HEK293 (cell line): ENCODE results near the gene KCNK7.

ENCODE experiments used
- BCL11B ChIP-seq: fragments of 450-650 bp; formaldehyde crosslinking; IDR thresholded peaks from 2 replicates; pipeline ENCODE4 v1.5.1; 2016; ENCODE audit warnings: low read depth, missing biosample characterization, missing genetic modification characterization
- KLF9 ChIP-seq: fragments of 450-650 bp; formaldehyde crosslinking; IDR thresholded peaks from 2 replicates; pipeline ENCODE4 v1.5.1; 2016; ENCODE audit warnings: missing biosample characterization, missing genetic modification characterization, low read depth
- REST ChIP-seq: fragments of 450-650 bp; formaldehyde crosslinking; IDR thresholded peaks from 2 replicates; pipeline ENCODE4 v1.5.1; 2016; ENCODE audit warnings: missing biosample characterization, missing genetic modification characterization
- SP2 ChIP-seq: fragments of 450-650 bp; formaldehyde crosslinking; IDR thresholded peaks from 2 replicates; pipeline ENCODE4 v1.5.1; 2016; ENCODE audit warnings: missing biosample characterization, missing genetic modification characterization
- YY1 ChIP-seq: fragments of 450-650 bp; formaldehyde crosslinking; IDR thresholded peaks from 2 replicates; pipeline ENCODE4 v1.5.1; 2018; ENCODE audit warnings: missing biosample characterization, missing genetic modification characterization
- ZBTB1 ChIP-seq: fragments of 450-650 bp; formaldehyde crosslinking; IDR thresholded peaks from 2 replicates; pipeline ENCODE4 v1.5.1; 2016; ENCODE audit warnings: missing biosample characterization, missing genetic modification characterization
- ZBTB20 ChIP-seq: fragments of 450-650 bp; formaldehyde crosslinking; IDR thresholded peaks from 2 replicates; pipeline ENCODE4 v1.5.1; 2016; ENCODE audit warnings: missing biosample characterization, missing genetic modification characterization
- ZFP37 ChIP-seq: fragments of 450-650 bp; formaldehyde crosslinking; IDR thresholded peaks from 2 replicates; pipeline ENCODE4 v1.5.1; 2016; ENCODE audit warnings: missing biosample characterization, missing genetic modification characterization
- ZNF140 ChIP-seq: fragments of 450-650 bp; formaldehyde crosslinking; IDR thresholded peaks from 2 replicates; pipeline ENCODE4 v1.5.1; 2016; ENCODE audit warnings: missing biosample characterization, missing genetic modification characterization
- ZNF23 ChIP-seq: fragments of 450-650 bp; formaldehyde crosslinking; IDR thresholded peaks from 2 replicates; pipeline ENCODE4 v1.5.1; 2016; ENCODE audit warnings: missing biosample characterization, missing genetic modification characterization, borderline replicate concordance
- ZNF280D ChIP-seq: fragments of 450-650 bp; formaldehyde crosslinking; IDR thresholded peaks from 2 replicates; pipeline ENCODE4 v1.5.1; 2016; ENCODE audit warnings: missing biosample characterization, missing genetic modification characterization
- ZNF558 ChIP-seq: fragments of 450-650 bp; formaldehyde crosslinking; IDR thresholded peaks from 2 replicates; pipeline ENCODE4 v1.5.1; 2016; ENCODE audit warnings: missing biosample characterization, missing genetic modification characterization
- TF ChIP-seq, protein P1 (sequence below): fragments of 450-650 bp; formaldehyde crosslinking; IDR thresholded peaks from 2 replicates; pipeline ENCODE4 v1.5.1; 2016; ENCODE audit warnings: missing biosample characterization, missing genetic modification characterization
- TF ChIP-seq, protein P2 (sequence below): fragments of 450-650 bp; formaldehyde crosslinking; IDR thresholded peaks from 2 replicates; pipeline ENCODE4 v1.5.1; 2016; ENCODE audit warnings: missing biosample characterization, missing genetic modification characterization

GRCh38 chr11:65630215-65630614 lies 34.6 kb upstream of the KCNK7 start:
- TF ChIP-seq ZNF23 (no peak), BCL11B (tag by site-specific recombination) (no peak), KLF9 (no peak), ZNF280D (no peak), YY1 (no peak), ZBTB1 (tag by site-specific recombination) (no peak), ZNF558 (no peak), ZBTB20 (tag by site-specific recombination) (no peak), ZNF140 (tag by site-specific recombination) (no peak), REST (tag by site-specific recombination) (no peak), SP2 (tag by site-specific recombination) (no peak), ZFP37 (no peak)
- TF ChIP-seq, protein P1, sequence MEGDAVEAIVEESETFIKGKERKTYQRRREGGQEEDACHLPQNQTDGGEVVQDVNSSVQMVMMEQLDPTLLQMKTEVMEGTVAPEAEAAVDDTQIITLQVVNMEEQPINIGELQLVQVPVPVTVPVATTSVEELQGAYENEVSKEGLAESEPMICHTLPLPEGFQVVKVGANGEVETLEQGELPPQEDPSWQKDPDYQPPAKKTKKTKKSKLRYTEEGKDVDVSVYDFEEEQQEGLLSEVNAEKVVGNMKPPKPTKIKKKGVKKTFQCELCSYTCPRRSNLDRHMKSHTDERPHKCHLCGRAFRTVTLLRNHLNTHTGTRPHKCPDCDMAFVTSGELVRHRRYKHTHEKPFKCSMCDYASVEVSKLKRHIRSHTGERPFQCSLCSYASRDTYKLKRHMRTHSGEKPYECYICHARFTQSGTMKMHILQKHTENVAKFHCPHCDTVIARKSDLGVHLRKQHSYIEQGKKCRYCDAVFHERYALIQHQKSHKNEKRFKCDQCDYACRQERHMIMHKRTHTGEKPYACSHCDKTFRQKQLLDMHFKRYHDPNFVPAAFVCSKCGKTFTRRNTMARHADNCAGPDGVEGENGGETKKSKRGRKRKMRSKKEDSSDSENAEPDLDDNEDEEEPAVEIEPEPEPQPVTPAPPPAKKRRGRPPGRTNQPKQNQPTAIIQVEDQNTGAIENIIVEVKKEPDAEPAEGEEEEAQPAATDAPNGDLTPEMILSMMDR (tag by site-specific recombination) = no peak
- TF ChIP-seq, protein P2, sequence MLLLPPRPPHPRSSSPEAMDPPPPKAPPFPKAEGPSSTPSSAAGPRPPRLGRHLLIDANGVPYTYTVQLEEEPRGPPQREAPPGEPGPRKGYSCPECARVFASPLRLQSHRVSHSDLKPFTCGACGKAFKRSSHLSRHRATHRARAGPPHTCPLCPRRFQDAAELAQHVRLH (tag by site-specific recombination) = no peak
